Right renal cortex interstitium (tissue), 3 donors: ENCODE data around the gene DNAJA4. TPM values are rescaled to one million over a fixed set of nuclear protein-coding genes. Genes with fewer than 3 reads are reported as not detected.

ENCODE experiments used
- DNase-seq, 3 donors: peaks; one replicate each; pipeline ENCODE4 v3.0.0-alpha.2; 2013; ENCODE audit warnings: low read depth in 3 of 3, low spot score in 2 of 3
- polyA plus RNA-seq, 3 donors: library from polyadenylated mRNA; unstranded; fragments of 120-200 nt; gene quantifications; one replicate each; pipeline ENCODE4 v1.2.1, GENCODE V29; 2013; ENCODE audit not compliant: insufficient read length in 3 of 3

Gene DNAJA4
- polyA plus RNA-seq, 3 donors, result 20.2 to 23.3 (median 21.9) TPM

DNA sequence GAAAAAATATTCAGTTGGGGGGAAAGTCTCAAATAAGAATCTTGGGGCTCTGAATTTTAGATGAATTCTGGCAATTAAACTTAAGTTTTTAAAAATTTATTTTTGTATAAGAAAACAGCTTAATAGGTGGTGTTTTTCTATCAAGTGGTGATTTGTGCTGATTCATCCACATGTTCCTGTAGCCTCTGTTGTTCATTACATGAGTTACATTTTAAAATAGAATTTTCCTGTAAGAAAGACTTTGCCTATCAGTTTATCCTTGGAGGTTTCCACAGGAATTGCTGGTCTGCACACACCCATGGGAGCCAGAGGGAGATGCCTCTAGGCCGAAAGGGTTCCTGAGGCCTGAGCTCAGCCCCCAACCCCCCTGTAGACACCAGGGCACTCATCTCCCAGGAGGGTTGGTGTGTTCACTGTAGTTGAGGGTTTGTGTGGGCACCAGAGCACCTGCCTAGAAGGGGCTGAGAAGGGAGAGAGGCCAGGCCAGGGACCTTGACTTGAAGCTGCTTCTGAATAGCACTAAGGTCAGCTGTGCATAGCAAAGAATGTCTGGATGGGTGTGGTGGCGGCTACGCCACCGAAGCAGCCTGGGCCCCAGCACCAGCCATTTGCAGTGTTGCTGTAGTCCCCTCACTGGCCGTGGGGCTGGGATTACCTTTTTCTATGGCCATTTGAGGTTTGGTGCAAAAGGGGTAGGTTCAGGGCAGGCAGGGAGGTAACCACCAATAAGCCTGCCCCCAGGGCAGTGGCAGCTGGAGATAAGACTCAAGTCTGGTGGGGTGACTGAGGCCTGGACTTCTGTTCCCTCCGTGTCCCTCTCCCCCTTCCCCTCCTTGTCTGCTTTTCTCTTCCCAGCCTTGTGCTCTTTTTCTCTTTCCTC, 11.9 kb downstream of the DNAJA4 start:
- DNase-seq, result no peak

DNA sequence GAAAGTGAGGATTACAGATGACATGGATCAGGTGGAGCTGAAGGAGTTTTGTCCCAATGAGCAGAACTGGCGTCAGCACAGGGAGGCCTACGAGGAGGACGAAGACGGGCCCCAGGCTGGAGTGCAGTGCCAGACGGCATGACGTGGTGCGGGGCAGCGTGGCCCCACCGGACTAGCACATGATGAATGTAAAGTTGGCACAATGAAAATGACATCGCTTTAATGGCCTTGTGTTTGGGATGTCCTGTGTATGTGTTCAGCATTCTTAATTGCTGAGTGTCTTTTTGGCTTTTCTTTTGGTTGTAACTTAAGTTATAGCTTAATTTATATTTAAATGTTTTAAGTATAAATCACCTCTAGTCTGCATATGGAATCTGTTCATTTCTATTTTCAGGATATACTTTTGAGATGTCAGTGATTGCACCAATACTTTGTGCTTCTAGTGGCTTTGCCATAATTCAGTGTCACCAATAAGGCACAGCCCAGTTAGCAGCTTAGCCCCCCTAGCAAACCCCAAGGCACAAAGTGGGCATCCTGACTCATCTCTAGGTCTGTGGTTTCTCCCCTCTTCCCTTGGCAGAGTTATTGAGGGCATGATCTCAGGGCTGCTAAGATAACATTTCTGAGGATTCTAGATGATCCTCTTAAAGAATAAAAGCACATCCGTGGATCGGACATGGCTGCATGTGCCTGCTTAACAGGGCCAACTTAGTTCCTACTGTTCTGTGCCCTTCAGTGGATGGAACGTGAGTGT, 16.1 kb downstream of the DNAJA4 start:
- no peak for DNase-seq

DNA sequence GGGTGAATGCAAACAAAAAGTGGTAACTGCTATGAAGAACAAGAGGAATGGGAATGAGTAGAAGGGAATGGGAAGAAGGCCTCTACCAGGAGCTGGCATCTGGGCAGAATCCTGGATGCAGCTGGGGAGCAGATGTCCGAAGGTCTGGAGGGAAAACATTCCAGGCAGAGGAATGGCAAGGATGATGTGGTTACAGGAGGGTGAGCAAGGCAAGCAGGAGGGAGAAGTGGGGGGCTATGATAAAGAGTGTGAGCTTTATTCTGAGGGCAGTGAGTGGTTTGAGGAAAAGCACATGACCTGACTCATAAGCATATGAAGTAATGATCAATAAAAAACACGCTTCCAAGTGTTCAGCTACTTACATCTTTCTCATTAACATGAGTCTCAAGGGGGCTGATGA, 18.0 kb downstream of the DNAJA4 start:
- DNase-seq, result no peak

DNA sequence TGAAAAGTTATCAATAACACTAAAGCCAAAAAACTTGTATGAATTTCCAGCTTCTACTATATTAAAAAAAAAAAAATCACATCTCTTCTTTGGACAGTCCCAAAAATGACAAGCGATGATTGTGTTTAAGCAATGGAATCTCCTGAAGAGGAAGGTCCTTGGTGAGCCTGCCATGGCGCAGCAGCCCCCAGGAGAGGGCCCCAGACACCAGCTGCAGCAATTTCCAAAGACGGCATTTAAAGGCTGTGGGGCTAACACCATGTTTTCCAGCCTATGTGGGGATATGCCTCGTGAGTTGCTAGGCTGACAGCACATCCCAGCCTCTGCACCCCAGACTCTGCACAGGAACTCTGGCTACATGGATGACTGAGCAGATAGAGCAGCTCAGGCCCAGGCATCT, 20.4 kb downstream of the DNAJA4 start:
- DNase-seq, result no peak

DNA sequence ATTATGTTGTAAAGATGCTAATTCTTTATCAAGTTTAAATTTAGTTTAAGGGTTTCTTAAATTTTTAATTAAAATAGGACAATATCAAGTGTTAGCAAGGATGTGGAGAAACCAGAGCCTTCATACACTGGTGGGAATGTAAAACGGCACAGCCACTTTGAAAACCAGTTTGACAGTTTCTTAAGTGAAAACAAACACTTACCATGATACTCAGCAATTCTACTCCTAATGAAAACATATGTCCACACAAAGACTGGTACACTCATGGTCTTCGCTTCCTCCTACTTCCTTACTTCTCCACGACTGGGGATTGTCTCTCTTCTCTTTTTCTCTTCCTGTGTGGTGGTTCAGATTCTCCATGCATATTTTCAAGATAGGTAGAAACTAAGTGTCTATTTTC, 25.9 kb downstream of the DNAJA4 start:
- no peak for DNase-seq

DNA sequence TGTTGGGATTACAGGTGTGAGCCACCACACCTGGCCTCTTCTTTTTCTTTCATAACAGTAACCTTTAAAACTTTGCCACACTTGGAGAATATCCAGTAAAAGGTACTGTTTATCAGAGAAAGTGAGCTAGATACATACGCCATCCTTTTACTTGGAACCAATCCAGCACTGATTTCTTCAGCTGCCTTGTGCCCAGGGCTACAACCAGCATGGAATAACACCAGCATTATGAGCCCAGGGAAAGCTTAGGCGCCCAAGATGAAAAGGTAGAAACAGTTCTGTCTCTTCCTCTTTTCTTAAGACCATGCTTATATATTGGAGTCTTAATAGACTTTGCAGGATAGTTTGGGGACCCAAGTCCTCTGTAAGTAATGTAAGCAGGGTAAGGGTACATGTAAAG, 26.7 kb downstream of the DNAJA4 start:
- no peak for DNase-seq

DNA sequence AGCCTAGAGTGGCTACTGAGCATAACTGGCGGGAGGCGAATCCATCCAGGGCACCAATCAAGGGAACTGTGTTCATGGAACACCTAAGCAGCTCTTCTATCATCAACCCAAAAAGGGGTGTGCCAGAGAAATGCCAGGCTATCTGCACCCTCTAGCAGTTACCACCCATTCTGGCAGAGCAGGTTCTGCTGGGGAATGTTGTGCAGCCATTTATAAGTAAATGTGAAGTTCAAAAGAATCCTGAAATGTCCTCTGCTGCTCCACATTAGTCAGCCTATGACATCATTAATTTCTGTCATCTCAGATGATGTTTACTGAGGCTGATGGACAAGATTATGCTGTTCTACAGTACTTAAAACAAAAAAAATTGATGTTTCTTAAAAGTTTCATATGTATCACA, 27.3 kb downstream of the DNAJA4 start:
- DNase-seq, result no peak

DNA sequence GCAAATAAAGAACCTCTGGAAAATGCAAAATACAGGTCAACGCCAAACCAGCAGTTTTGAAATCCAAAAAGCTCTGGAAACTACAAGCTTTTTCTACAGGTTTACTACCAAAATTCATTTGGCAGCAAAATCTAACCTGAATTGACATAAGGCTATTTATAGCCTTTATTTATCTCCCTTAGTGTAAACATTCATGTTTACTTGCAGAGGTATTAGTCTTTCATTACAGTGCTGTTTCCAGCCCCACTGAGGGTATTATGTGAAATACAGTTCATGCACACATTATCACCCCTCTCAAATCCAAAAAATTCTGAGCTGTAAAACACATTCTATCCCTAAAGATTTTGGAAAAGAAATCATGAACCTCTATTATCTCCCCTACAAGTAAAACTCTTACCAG, 27.9 kb downstream of the DNAJA4 start:
- DNase-seq, result no peak

DNA sequence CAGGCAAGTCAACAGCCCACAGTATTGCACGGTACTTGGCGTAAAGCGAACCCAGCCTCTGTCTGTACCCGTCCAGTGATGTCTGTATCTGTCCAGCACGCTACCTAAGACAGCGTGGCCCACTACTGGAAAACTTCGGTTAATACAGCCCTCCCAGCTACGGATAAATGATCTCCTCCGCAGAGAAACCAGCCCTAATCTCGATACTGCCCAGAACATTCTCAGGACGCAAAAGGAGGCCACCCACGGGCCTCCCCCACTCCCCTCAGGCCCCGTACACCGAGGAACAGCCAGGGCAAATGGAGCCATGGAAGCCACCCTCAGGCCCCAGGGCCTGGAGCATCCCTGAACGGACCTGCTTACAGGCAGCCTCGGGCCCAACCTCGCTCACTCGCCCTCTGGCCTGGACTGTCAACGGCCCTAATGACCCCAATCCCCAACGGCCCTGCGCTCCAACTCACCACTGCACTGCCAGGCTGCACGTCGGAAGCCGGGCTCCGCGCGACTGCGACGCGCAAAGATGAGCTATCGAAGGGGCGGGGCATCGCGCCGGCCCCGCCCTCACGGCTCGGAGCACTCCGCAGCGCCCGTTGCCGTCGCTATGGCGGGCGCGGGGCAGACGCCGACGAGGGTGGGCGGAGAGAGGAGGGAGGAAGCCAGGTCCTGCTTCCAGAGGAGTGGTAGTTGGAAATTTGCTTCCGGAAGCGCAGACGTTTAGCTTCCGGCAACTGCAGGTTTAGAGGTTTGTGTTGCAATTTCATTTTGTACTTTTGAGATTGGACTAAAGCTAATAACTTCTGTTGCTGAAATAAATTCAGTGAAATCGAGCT, 35.0 kb downstream of the DNAJA4 start, which contains the start of gene SKIC8:
Gene SKIC8, minus strand, starts transcription at position 509 of the 830 bp plus-strand sequence. CDS start 3,923 bp downstream, outside the sequence.
- peak; percentile 81 to 89 (median 82) for DNase-seq

DNA sequence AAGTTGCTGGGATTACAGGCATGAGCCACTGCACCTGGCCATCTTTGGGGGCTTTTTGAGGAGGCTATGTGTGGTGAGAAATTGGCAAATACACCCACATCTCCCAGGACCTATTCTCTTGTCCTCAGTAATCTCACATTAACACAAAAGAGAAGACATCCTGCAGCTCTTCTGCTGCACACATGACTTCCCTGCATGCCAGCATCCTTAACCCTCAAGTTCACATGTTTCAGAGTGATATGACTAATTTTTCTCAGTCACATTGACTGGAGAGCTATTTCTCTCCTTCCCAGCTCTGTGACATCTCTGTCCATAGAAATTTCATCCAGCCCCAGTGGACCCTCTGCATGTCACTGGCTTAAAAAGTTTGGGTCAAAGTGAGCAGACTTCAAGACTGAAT, 37.0 kb downstream of the DNAJA4 start:
- DNase-seq, result no peak

DNA sequence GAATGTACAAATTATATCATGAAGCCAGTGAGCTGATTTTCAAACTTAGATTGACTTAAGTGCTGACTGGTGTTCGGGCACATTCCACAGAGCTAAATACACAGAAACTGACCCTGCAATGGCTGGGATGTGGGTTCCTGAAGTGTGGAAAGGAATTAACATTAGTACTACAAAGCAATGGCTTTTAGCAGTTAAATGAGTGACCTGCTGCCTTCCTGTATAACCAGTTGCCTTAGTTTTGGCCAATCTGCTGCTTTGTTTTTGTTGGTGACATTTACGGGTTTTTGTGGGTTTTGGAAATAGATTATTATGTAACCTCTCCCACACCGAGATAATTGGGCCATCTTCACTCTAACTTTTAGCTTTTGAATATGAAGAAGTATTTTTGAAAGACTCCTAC, 37.5 kb downstream of the DNAJA4 start:
- no peak for DNase-seq

DNA sequence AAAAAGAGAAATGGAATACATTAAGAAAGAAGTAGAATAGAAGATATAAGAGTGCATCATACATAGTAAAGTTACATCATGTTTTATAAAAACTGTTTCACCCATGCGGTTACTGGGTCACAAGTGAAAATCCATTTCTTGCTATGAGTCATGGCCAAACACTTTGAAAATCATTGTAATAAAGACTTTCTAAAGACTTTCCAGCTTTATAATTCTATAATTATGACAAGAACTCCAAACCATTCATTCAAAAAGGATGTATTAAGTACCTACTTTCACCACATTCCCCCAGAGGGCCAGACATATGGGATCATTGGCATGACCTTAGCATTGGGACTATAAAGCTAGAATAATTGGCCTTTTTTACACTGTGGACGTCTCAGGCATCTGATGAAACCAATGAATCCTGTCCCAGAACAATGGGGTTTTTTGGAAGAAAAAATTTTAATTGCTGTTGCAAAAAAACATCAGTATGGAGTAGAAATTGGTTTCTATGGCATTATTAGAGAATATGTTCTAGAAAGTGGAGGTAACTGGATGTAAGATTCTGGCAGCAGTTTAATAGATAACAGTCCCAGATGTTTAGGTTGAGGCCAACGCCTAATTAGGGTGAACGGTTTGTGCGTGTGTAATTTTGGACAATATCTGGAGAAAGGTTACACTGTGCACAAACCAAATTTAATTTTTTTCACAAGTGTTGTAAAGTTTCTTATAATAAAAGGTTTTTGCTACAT, 38.4 kb downstream of the DNAJA4 start:
- no peak for DNase-seq

DNA sequence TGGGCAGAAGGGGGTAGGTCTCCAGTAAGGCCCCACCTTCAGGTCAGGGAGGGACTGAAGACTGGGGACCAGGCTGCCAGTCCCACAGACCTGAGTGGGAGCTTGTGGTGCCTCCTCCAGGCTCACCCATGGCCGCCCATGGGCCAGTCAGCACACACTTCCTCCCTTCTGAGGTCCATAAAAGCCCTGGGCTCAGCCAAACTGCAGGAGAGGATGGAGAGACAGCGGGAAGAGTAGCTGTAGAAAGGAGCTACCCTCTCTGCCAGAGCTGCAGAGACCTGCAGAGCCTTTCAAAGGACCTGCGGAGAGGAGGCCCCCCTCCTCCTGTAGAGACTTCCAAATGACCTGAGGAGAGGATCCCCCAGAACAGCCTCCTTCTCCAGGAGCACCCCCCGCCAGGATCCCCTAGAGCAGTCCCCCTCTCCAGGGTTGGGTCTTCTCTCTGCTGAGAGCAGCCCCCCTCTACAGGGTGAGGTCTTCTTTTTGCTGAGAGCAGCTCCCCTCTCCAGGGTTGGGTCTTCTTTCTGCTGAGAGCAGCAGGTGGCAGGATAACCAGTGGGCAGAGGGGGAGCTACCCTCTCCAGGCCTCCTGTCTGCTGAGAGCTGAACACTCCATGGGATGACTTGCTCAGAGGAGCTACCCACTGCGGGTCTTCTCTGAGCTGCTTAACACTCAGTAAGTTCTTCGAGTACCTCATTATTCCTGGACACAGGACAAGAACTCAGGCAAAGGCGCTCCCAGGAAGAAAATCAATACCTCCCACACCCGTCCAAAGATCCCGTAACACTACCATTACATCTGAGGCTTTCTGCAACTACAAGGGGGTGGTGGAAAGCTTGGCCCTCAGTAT, 40.1 kb downstream of the DNAJA4 start:
- DNase-seq, result no peak

DNA sequence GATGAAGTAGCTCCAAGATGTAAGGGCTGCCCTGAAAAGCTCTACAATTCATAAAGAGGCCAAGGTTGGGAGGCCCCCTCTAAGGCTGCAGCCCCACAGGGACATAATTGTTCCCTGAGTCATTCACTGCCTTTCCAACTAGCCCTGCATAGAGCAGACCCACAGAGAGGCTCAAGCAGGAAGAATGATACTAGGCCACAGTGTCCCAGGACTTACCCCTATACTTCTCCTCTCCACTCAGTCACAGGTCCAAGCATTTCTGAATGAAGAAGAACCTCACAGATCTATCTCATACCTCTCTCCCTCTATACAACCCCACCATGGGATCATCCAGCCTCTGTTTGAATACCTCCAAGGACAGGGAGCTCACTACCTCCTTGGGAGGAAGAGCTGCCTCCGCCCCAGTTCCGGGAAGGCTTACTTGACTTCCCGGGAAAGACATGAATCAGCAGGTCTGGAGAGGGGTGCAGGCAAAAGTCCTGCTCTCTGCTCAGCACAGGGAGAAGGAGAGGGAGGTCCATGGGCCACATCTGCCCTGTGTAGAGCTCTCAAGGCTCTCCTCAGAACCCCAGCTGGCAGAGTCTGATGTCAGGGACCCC, 41.9 kb downstream of the DNAJA4 start:
- no peak for DNase-seq

DNA sequence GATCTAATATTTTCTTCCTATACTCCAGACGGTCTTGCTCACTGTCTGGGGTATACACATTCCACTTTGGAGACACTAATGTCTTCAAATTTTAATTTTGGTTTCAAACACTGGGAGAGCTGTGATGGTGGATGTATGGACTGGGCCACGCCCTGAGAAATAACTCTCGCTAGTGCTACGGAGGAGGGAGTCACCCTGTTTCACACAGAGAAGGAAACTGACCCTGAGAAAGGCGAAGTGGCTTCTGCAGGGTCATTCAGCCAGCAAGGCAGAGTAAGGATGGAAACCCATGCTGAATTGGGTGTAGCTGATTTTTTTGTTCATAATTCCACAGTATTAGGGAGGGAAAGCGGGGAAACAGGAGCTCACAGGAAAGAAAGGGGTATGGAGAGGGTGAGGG, 43.6 kb downstream of the DNAJA4 start:
- no peak for DNase-seq

DNA sequence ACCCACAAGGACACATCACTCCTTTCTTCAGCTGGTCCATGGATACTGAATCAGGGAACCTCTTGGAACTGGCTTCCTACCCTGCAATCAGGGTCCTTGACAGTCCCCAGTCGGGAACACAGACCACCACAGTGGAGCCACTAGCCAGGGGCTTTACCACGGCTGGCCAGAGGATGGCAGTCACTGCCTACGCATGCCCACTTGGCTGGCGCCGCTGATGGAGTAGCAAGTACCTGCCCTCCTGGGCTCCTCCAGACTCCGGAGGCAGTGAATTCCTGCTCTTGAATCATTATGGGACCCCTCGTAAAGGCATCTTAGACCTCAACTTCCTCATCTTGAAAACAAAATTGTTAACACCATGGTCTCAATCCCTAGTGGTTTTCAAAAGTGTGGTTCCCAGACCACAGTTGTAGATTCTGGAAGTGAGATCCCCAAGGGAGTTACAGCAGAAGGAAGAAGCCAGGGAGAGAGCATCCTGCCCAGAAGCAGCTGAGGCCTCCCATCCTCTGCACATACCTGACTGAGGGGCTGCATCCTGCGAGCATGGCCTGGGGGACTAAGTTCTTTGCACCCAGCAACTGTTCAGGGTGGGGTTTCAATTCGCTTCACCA, 44.2 kb downstream of the DNAJA4 start:
- DNase-seq, result peak in 2 of 3 donors; percentile 49 to 52

DNA sequence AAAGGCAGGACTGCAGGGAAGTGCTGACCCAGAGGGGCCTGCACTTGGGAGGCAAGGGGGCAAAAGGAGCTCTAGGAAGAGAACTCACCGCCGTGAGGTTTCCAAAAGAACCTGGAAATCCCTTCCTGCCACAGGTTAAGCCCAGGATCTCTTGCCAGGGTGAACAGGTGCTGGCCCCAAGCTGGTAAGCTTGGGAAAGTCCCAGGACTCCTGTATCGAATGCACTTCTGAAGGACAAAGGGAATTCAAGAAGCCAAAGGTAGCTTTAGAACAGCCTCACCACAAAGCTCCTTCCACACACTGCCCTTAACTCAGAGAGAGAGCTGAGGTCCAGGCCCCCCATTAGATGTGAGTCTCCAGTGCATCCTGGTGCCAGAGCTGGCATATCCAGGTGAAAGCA, 46.9 kb downstream of the DNAJA4 start:
- DNase-seq, result no peak

DNA sequence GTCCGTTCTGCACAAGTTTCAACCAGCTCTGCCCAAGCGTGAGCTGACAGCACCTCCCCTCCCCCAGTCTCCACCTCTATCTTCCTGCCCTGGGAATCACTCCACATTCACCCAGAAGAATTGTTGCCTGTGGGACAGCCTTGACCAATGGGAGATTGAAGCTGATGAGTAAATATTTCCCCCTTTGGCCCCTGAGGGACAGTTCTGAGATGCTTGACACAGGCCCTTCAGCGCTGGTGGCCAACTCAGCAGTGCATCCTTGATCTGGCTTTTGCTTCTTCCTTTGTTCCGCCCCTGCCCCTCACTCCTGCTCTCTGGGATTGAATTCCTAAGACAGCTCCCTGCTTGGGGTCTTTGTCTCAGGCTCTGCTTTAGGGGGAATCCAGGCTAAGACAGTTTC, 48.2 kb downstream of the DNAJA4 start:
- DNase-seq, result no peak

DNA sequence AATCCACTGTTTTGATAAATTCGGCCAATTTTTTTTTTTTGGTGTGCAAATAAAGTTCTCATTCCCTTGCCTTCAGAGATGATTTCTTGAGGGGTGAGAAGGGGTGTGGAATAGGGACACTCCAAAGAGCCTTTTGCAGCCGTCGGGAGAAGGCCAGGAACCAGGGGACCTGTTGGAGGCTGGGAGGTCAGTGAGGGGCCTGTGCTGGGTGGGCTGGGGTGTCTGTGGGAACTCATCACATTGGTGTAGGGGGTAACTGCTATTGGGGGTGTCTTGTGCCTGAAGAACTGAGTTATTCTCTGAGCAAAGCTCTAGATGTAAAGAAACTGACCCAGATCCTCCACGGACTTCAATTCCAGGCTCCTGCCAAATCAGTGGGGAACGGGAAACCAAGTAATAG, 48.6 kb downstream of the DNAJA4 start:
- no peak for DNase-seq
